NT2/D1 (cell line): ENCODE results near the gene ZFX.

Experiments
- DNase-seq: peaks from one replicate; pipeline ENCODE4 v3.0.0-alpha.2; 2011; ENCODE audit warnings: low read depth, low spot score
- H3K27me3 ChIP-seq: 2 replicates; pipeline ENCODE4 v1.6.0; 2011; ENCODE audit warnings: mild to moderate bottlenecking; ENCODE audit not compliant: insufficient read length, insufficient read depth
- H3K36me3 ChIP-seq: 2 replicates; pipeline ENCODE4 v1.6.1; 2011; ENCODE audit warnings: mild to moderate bottlenecking, low read length, mixed read lengths; ENCODE audit not compliant: insufficient read depth, insufficient read length
- H3K4me1 ChIP-seq: 2 replicates; pipeline ENCODE4 v1.5.1; 2011; ENCODE audit not compliant: insufficient read depth, insufficient read length
- H3K4me3 ChIP-seq: 2 replicates; pipeline ENCODE4 v1.5.1; 2011; ENCODE audit warnings: low read depth; ENCODE audit not compliant: insufficient read length
- H3K9ac ChIP-seq: 2 replicates; pipeline ENCODE4 v1.6.0; 2011; ENCODE audit warnings: low read depth; ENCODE audit not compliant: insufficient read length
- H3K9me3 ChIP-seq: 2 replicates; pipeline ENCODE4 v1.5.1; 2011; ENCODE audit warnings: mild to moderate bottlenecking, low read length; ENCODE audit not compliant: insufficient read depth
- SUZ12 ChIP-seq: IDR thresholded peaks from 2 replicates; pipeline ENCODE4 v1.6.1; 2011; ENCODE audit not compliant: insufficient read length, insufficient read depth; ENCODE audit errors: extremely low read depth
- YY1 ChIP-seq: IDR thresholded peaks from 2 replicates; pipeline ENCODE4 v1.6.1; 2011; ENCODE audit not compliant: insufficient read length, insufficient read depth
- ZNF274 ChIP-seq: IDR thresholded peaks from 2 replicates; pipeline ENCODE4 v1.6.1; 2011; ENCODE audit warnings: mild to moderate bottlenecking, low read depth, low read length

ZFX gene

DNA sequence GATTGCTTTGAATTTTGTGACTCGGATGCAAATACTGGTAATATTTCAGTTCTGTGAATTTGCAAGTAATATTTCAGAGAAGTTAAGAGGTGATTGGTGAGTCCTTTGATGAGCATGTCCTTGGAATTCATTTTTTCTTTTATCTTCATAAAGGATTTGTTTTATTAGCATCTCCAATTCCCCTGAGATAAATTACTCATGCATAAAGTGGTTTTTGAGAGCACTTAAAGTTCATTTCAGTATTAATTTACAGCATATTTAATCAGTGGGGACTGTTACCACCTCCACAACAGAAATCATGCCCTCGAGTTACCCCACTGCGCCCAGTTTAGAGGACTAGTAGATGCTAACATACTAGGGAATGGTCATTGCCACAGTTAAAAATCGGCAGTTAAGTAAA lies 65.0 kb downstream of the ZFX start:
- DNase-seq = no peak
- Histone ChIP-seq H3K9ac (no peak overlapping the region), H3K9me3 (no peaks in the 10 kb centered on the region), H3K27me3 (no peaks in the 10 kb centered on the region), H3K4me1 (no peaks in the 10 kb centered on the region), H3K36me3 (peaks cover 36% of the 10 kb centered on the region), H3K4me3 (no peak overlapping the region)
- TF ChIP-seq SUZ12 (no peak), ZNF274 (no peak), YY1 (no peak)

DNA sequence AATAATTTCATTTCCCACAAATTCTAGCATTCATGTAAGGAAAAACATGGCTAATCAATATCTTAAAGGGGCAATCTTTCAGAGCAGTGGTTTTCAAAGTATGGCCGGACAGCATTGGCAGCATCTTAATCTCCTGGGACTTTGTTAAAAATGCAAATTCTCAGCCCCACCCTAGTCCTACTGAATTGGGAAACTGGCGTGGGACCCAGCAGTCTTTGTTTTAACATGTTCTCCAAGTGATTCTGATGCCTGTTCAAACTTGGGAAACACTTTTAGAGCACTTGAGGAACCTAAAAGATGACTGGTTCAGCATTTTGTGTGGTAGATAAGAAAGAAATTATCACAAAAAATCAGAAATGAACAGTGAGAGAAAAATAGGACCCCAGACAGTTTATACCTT lies 65.7 kb downstream of the ZFX start:
- peaks cover 29% of the 10 kb centered on the region for H3K36me3 ChIP-seq
- no peaks in the 10 kb centered on the region for H3K9me3 ChIP-seq
- DNase-seq = no peak
- no peaks in the 10 kb centered on the region for H3K4me1 ChIP-seq
- H3K9ac ChIP-seq = no peak overlapping the region
- no peak for TF ChIP-seq SUZ12
- no peak for TF ChIP-seq ZNF274
- TF ChIP-seq YY1 = no peak
- H3K27me3 ChIP-seq = no peaks in the 10 kb centered on the region
- H3K4me3 ChIP-seq = no peak overlapping the region

DNA sequence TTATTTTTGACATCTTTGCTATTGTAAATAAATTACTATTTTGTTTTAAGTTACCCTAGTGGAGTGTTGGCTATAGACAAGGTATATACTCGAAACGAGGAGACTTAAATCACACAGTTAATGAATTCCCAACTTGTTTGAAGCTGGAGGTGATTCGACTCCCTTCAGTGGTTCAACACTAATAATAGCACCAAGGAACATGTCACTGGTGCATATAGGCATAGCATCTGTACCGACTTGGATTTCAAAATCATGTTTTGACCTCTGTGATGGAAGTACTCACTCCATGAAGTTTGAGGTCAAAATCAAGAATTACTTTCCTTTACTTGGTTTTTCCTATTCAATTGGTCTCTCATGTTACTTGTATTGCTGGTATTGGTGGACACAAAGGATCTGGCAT lies 66.5 kb downstream of the ZFX start:
- Histone ChIP-seq H3K9me3 (no peaks in the 10 kb centered on the region), H3K4me3 (no peak overlapping the region), H3K4me1 (no peaks in the 10 kb centered on the region), H3K36me3 (peaks cover 21% of the 10 kb centered on the region), H3K9ac (no peak overlapping the region), H3K27me3 (no peaks in the 10 kb centered on the region)
- TF ChIP-seq SUZ12 = no peak
- no peak for DNase-seq

DNA sequence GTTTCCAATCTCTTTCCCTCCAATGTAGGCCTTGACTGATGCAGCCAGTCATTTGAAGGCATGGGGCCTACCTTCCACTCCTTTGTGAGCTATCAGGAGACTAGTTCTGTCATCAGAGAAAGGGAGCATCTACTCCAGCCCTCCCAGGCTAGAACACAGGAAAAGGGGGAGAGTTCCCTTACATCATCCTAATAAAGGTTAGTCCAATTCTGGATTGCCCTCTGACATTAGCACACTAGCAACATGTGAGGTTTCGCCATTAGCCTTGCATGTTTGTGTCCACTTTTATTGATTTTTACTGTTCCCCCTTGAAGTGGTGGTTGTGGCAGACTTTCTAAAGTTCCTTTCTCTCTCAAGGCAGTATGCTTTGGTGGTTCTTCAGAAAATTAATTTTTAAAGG lies 67.3 kb downstream of the ZFX start:
- H3K36me3 ChIP-seq = peaks cover 13% of the 10 kb centered on the region

DNA sequence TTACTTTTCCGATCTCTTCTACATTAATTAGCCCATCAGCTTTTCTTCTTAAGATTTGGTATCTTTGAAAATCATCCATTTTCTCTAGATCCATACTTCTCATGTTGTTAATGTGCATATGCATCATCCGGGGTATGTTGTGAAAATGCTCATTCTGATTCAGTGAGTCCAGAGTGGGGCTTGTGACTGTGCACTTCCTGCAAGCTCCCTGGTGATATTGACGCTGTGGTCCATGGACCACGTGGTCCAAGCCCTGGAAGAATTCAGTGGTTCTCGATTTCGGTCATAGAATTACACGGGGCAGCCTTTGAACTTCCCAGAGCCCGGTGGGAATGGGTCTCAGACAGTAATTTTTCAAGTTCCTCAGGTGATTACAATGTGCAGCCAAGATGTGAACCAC lies 69.8 kb downstream of the ZFX start:
- no peaks in the 10 kb centered on the region for H3K36me3 ChIP-seq

More for the DNA sequence above, 67.3 kb downstream of the ZFX start:
- no peaks in the 10 kb centered on the region for H3K27me3 ChIP-seq
- H3K9me3 ChIP-seq = no peaks in the 10 kb centered on the region
- no peak overlapping the region for H3K9ac ChIP-seq
- TF ChIP-seq SUZ12 (no peak), YY1 (no peak), ZNF274 (no peak)
- no peaks in the 10 kb centered on the region for H3K4me1 ChIP-seq
- no peak overlapping the region for H3K4me3 ChIP-seq
- DNase-seq = no peak

DNA sequence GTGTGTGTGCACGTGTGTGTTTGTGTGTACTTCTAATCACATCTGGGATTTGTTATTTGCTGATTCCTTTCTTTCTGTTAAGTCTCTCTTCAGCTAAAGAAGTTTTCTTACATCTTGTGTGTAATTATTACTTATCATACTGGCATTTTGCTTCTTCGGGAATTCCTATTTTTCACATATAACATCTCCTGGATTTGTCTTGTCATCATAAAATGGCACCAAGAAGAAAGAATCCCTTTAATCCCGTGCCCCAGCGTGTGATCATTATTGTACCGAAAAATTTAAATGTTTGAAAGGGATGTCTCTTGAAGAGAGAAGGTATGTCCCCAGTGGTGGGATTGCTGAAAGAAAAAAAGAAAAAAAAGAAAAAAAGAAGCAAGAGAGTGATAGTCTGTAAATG lies 72.3 kb downstream of the ZFX start:
- Histone ChIP-seq H3K4me3 (no peak overlapping the region), H3K27me3 (no peaks in the 10 kb centered on the region), H3K9me3 (no peaks in the 10 kb centered on the region), H3K9ac (no peak overlapping the region), H3K36me3 (no peaks in the 10 kb centered on the region), H3K4me1 (no peaks in the 10 kb centered on the region)
- TF ChIP-seq ZNF274 (no peak), SUZ12 (no peak), YY1 (no peak)
- DNase-seq = no peak

More for the DNA sequence above, 69.8 kb downstream of the ZFX start:
- H3K4me1 ChIP-seq = no peaks in the 10 kb centered on the region
- H3K9me3 ChIP-seq = no peaks in the 10 kb centered on the region
- no peak for DNase-seq
- H3K9ac ChIP-seq = no peak overlapping the region
- no peak for TF ChIP-seq ZNF274
- TF ChIP-seq SUZ12 = no peak
- TF ChIP-seq YY1 = no peak
- no peak overlapping the region for H3K4me3 ChIP-seq
- no peaks in the 10 kb centered on the region for H3K27me3 ChIP-seq

DNA sequence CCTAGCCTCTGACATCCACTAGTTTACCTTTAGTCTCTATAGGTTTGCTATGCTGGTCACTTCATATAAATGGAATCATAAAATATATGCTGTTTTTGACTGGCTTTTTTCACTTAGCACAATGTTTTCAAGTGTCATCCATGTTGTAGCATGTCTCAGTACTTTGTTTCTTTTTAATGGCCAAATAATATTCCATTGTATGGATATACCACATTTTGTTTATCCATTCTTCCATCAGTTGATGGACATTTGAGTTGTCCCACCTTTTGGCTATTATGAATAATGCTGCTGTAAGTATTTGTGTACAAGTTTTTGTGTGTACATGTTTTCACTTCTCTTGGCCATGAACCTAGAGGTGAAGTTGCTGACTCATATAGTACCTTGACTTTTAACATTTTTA lies 75.7 kb downstream of the ZFX start:
- Histone ChIP-seq H3K36me3 (no peaks in the 10 kb centered on the region), H3K27me3 (no peaks in the 10 kb centered on the region), H3K4me3 (no peak overlapping the region), H3K9me3 (no peaks in the 10 kb centered on the region), H3K9ac (no peak overlapping the region), H3K4me1 (no peaks in the 10 kb centered on the region)
- no peak for TF ChIP-seq SUZ12
- no peak for TF ChIP-seq ZNF274
- DNase-seq = no peak

DNA sequence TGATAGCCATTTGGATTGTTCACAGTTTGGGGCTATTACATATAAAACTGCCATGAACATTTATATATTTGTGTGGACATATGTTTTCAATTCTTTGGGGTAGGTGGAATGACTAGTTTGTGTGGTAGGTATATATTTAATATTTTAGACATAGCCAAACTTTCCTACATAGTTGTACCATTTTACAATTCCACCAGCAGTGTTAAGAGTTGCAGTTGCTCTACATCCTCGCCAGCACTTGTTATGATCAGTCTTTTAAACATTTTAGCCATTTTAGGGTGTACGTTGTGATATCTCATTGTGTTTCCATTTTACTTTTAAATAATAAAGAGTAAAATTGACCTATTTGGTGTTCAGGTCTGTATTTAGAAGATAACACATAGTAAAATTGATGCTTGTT lies 76.6 kb downstream of the ZFX start:
- DNase-seq = no peak
- no peak for TF ChIP-seq ZNF274
- no peak for TF ChIP-seq SUZ12
- TF ChIP-seq YY1 = no peak
- Histone ChIP-seq H3K4me3 (no peak overlapping the region), H3K9ac (no peak overlapping the region), H3K4me1 (no peaks in the 10 kb centered on the region), H3K36me3 (no peaks in the 10 kb centered on the region), H3K27me3 (no peaks in the 10 kb centered on the region), H3K9me3 (no peaks in the 10 kb centered on the region)
